Measurements from ENCODE around the gene BCAS1.

BCAS1 gene

GRCh38 chr20:53958260-53958659, 112.1 kb downstream of the BCAS1 start:
- no peak for DNase-seq (ENCODE audit: low spot score)

DNA sequence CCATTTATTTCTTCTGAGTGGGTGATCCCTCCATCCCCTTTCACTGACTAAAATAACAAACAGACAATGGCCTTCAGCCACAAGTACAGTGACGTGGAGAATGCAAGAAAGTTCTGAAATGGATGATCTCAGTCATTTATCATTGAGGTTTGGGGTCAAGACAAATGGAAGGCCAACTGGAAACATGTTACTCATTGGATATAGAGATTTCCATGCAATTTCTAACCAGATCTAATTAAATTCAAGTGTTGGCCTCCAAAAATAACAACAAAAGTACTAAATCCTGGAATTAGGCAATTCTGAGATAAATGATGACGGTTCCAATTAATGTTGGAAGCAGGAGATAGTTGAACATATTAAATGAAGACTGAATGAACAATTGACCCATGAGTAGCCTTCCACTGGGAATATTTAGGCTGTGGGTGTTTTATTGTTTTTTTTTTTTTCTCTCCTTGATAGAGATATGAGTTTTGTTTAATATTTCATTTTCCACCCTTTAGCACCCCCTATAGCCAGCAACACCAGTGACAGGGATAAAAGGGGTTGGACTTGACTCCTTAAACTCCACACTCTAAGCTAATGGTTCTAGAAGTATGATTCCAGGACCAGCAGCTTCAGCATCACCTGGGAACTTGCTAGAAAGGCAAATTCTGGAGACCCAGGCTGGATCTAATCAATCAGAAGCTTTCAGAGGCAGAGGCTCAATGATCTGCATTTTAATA, 112.8 kb downstream of the BCAS1 start:
- DNase-seq (ENCODE audit: low spot score): no peak

GRCh38 chr20:53956013-53956715, 114.2 kb downstream of the BCAS1 start:
- no peak for DNase-seq (ENCODE audit: low spot score)

DNA sequence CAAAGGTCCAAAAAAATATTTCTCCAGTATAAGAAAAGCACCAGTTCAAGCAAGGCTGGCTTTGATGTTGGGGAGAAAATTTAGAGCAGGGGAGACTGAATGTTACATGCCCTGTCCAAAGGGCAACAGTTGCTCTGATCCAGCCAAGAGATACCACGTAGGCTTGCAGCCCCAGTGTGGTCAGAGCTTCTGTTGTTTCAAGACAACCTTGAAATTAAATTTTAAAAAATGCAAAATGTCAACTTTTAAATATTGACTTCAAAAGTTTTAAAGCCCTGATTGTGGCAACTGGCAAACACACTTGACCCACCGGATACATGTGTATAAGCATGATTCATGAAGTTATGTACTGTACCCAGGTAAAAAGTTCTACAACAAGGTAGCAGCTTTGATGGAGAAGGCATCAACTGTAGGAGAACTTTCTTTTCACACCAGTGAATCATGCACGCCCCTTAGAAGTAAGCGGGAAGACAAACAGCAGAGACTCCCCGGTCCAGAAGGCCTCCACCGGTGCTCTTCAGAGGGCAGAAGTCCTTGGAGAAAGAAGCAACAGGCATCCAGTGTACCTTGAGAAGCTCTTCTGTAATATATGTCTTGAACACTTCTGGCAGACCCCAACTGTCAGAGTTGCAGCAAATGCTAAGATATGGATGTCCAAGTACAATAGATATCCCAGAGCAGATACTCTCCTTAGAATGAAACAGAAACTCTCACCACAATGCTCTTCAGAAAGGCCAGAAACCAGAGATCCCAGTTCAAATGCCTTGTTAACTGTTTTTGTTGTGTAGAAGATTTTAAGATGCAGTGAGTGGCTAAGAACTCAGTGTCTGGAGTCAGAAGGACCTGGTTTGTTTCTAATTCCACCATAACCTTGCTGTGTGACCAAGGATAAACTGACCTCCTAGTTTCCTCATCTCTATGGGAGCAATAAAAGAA, 115.4 kb downstream of the BCAS1 start:
- DNase-seq (ENCODE audit: low spot score): no peak

DNA sequence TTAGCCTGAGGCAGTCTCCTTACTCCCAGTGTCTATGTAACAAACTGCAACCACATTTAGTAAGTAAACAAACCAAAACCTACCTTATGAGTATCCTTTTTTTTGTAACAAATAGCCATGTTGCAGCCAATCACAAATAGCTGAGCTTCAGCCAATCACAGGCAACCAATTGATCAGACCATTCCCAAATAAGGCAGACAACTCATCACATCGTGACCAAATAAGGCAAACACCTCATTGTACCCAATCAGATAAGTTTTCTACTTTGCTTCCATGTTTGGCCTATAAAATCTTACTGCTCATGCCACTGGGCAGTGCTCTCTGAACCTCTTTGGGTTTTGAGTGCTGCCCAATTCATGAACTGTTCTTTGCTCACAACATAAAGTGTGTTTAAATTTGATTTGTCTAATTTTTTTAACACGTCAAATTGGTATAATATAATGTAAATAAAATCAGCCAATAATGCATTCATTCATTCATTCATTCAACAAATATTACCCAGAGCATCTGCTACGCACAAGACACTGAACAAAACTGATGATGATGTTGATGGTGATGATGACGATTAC, 117.8 kb downstream of the BCAS1 start:
- no peak for DNase-seq (ENCODE audit: low spot score)

- DNase-seq (ENCODE audit: low spot score): no peak
Measured at GRCh38 chr20:53950578-53950977, 119.8 kb downstream of the BCAS1 start.

GRCh38 chr20:53950031-53950430, 120.4 kb downstream of the BCAS1 start:
- DNase-seq (ENCODE audit: low spot score): no peak

DNA sequence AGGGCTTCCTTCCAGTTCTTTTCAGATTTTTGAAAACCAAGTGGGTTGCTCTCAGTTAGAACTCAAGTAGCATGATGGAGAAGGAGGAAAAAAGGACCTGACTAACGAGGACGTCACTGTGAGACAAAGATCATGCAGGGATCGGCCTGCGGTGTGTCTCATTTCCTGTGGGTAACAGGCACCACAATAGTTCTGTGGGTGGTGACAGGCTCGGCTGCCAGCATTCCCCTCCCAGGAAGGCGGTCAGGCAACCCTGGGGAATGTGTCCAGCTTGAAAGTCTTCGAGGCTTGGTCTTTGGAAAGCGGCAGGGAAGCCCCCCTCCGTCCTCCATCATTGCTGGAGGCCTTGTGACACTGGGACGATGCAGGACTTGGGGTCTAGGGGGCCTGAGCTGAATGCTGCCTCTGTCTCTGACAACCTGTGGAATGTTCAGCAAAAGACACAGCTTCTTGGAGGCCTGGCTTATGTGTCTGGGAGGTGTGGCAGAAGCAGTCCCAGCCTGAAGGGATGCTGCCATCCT, 121.0 kb downstream of the BCAS1 start:
- peak; percentile 79 for DNase-seq (ENCODE audit: low spot score)

DNA sequence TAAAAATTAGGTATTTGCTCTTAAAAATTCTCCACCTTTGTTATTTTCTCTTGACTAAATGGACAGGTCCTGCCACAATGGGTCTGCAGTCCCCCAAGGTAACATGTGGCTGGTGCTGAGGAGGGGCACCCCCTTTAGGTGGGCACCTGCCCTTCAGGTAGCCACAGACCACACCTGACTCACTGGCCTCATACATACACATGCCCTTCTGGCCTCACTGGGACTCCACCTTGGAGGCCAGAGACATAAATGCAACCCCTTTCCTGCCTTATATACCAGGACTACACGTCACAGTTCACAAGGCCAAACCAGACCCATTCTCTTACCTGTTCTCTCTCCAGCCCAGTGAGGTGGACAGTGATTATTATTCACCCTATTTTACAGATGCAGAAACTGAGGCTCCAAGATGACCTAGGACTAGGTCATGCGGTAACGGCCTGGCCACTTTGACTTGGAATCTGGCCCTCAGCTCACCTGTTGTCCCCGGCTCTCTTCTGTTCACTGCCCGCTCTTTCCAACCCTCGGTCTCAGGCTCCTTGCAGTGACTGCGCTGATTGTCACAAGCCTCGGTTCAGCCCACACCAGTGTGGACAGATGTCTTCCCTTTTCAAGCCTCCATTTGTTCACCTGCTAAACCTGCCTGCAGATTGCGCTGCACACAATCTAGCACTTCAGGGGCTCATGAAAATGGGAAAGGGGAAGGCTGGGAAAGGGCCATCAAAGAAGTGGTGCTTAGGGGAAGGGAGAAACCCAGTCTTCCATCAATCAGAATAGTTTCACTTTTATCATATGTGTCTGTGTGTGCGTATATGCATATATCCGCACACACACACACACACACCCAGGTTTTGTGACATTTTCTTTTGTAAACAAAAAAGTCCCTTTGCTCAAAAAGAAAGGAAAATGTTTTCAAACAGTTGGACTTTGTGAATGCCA, 121.7 kb downstream of the BCAS1 start:
- no peak for DNase-seq (ENCODE audit: low spot score)

DNA sequence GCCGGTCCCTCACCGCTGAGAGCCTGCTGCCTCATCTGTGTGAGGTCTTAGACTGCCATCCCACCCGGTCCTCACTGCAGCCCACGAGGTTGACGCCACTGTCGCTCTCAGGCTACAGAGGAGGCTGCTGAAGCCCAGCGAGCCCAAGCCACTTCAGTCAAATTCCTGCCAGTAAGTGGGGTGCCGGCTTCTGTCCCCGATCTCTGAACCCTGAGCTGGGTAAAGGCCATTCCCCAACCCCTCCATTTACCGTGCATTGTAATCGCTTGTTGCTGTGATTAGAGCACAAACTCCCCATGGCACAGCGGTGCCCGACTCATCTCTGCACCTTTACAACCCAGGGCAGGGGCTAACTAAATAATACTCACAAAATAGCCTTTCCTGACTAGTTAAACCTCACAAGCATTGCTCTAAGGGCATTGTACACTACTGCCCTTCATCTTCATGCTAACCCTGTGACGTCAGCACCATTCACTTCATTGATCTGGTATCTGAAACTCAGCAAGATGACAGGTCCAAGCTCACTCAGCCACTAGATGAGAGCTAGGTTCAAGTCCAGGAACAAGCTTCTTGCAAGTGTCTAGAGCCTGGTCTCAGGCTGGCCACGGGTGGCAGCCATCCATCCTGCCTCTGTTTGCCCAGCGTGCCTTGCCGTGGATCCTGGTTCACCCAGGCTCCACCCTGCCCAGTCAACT, 122.7 kb downstream of the BCAS1 start:
- no peak for DNase-seq (ENCODE audit: low spot score)

DNA sequence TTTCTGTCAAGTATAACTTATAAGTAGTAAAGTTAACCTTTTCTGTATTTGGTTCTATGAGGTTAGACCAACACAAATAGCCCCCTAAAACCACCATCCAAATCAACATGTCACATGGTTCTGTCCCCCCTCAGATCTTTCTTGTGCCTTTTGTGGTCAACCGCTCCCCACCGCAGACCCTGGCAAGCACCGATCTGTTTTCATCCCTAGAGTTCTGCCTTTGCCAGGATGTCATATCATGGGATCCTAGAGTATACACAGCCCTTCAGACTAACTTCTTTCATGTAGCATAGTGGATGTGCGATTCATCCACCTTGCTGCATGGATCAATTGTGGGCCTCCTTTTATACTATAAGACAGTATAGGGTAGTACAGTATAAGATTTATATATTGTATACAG, 124.3 kb downstream of the BCAS1 start:
- DNase-seq (ENCODE audit: low spot score): no peak

- DNase-seq (ENCODE audit: low spot score): no peak
Measured at GRCh38 chr20:53945478-53945877, 124.9 kb downstream of the BCAS1 start.

DNA sequence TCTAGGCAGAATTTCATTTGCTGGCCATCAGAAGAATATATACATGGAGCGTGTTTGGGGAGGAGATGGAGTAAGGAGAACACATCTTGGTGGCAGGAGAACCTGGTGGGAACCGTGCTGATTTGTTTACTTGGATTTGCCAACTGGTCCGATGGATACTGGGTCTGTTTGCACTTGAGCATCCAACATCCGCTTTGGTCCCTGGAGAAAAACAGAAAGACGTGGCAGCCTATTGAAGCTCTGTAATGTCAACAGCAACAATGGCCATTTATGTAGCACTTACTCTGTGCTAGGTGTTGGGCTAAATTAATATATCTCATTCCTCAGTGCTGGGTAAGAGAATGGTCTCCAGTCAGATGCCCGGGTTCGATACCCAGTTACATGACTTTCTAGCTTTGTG, 125.6 kb downstream of the BCAS1 start:
- DNase-seq (ENCODE audit: low spot score): no peak

DNA sequence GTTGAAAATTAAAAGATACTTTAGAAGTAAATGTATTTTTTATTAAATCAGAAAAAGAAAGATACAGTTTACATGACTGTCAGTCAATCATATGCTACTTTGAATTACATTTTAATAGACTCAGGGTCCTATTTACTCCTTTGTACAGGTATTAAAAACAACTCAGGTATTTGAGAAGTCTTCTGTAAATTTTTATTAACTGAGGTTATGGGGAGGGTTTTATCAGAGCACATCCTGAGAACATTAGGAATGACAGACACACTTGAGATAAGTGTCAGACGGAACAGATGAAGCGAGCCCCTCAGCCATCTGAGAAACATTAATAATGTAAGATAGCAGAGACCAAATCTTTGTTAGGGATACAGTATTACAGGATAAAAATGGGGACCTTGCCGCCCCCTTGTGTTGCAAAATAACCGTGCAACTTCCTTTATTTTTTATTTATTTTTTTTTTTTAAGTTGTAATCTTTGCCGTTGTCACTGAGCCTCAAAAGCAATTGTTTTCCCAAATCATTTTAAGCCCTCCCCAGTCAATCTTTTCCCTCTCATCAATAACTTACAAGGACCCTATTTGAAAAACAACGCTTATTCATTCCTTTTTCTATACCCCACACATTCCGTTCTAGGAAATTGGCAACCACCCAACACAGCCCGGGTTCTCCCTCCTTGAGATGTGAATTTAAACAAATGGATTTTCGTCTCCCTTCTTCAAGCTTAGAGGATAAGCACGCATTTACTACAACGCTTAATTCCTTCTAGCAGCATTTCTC, 126.7 kb downstream of the BCAS1 start:
- DNase-seq (ENCODE audit: low spot score): peak; percentile 37

GRCh38 chr20:53942973-53943372, 127.4 kb downstream of the BCAS1 start:
- DNase-seq (ENCODE audit: low spot score): no peak

- no peak for DNase-seq (ENCODE audit: low spot score)
Measured at GRCh38 chr20:53942472-53942816, 128.0 kb downstream of the BCAS1 start.

DNA sequence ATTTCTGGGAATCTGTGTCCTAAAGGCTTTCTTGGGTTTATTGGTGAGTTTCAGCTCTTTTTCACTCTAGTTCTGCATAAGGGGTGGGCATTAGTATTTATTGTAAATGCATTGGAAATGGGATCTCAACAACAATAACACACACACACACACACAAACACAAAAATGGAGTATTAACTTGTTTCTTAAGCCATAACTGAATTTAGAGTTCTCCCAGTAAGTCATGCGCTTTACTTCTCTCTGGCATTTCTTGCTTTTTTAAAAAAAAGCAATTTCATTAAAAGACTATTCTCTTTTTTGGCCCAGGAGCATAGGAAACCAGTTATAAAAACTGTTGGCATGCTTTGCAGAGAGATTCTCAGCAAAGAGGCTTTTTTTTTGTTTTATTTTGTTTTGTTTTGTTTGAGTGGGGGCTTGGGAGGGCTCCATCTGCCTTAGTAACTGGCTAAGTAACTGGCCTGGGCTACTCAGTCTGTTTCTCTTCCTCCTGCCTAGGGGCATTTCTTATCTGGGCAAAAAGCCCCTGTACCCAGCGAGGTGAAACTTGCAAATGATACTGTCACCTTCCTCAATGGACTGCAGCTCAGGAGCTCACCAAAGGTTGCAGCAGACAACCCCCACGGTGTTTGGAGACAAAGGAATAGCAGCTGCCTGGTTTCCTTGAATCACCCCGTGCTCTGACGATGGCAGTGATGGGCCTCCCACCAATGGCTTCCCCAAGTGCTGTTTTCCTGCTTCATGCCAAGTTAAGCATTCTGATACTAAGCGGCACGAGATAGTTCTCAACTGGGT, 128.5 kb downstream of the BCAS1 start:
- DNase-seq (ENCODE audit: low spot score): no peak

- DNase-seq (ENCODE audit: low spot score): peak; percentile 54
Measured at GRCh38 chr20:53940907-53941545, 129.4 kb downstream of the BCAS1 start.

All from AG08396 (cell line).